Middle frontal gyrus (tissue), 1 donor: ENCODE data around the gene ZNF496.
A peak's percentile ranks its signal among the peaks of the same experiment; 100 is the strongest.
"Not testable (repeated sequence)": the region's sequence is repeated elsewhere in the genome, so short reads cannot be mapped to it uniquely, and the experiment has no call there.

Source experiments
- DNase-seq: peaks from one replicate; pipeline ENCODE4 v3.0.0-alpha.2; 2015; ENCODE audit warnings: low spot score; ENCODE audit errors: extremely low spot score

Gene ZNF496

DNA sequence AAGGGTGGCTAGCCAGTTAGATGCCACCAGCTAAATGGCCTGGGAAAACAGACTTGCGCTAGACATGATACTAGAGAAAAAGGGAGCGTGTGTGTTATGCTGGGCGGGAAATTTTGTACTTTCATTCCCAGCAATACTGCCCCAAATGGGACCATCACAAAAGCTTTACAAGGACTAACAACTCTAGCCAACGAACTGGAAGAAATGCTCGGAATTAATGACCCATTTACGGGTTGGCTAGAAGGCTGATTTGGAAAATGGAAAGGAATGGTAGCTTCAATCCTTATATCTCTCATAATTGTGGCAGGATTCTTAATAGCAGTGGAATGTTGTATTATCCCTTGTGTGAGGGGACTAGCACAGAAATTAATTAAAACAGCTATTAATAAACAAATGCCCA is 27.9 kb upstream of the ZNF496 start:
- DNase-seq: no peak

DNA sequence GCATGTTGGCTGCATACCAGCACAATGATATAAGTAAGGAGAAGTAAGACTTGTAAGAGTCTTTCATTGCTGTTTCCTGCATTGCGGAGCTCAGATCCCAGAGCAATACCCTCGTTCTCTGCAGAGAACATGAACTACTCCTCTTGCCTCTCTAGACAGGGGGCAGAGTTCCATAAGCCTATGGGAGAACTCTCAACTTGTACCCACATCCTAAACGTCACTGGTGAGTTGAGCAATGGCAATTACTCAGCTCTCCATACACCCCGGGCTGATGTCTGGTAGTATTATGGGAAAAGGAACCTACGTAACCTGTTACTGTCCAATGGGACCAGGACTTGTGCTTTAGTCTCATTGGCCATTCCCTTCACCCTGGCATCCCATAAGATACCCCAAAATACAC is 27.3 kb upstream of the ZNF496 start:
- DNase-seq: no peak

- DNase-seq: no peak
Measured at GRCh38 chr1:247357781-247358211, 26.1 kb upstream of the ZNF496 start.

DNA sequence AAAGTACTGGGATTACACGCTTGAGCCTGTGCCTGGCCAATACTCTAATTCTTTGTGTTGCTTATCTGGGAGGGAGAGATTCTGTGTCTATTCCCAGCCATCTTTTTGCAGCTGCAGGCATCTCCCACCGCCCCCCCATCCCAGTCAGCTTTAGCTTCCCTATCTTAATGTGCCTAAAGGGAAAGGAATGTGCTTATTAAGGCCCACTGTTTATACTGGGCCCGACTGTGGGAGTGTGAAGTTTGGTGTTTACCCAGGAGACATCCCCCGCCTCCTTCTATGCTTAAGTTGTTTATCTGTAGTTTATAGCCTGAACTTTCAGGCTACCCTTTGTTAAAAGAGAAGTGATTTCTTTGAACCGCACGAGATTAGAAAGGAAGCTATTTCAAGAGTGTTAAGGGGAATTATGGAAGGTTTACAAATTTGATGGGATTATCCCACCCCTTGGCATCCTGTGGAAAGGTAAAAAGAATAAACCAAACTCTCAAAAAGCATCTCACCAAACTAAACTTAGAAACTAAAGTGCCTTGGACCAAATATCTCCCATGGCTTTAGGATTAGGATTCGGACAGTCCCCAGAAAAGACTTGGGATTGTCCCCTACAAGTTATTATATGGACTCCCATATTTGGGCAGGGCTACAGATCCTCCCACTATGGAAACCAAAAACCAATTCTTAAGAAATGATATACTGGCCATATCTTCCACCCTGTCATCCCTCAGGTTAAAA is 25.5 kb upstream of the ZNF496 start:
- no peak for DNase-seq

DNA sequence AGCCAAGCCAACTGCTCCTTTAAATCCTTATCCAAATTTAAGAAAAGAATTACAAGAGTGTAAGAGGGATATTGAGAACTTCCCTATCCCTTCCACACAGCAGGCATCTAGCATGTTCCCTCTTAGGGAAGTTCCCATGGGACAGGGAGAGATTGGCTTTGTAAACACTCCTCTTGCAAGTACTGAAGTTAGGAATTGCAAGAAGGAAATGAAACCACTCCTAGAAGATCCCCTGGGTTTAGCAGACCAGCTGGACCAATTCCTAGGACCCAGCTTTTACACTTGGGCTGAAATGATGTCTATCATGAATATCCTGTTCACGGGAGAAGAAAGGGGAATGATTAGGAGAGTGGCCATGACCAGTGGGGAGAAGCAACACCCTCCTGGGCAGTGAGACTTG is 23.5 kb upstream of the ZNF496 start:
- not testable (repeated sequence) for DNase-seq

DNA sequence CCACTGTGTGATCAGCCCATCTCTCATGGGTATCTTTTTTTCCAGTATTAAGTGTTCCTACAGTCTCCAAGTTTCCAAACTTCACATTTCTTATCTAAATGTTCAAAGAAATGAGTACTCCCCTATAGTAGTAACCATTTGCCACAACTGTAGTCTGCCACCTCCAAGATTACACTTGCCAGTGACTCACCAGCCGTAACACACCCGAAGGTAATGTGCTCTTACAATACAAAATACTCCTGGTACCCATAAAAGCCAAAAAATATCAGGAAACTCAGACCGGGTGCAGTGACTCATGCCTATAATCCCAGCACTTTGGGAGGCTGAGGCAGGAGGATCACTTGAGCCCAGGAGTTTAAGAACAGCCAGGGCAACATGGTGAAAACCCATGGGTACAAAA is 20.5 kb upstream of the ZNF496 start:
- DNase-seq: no peak

GRCh38 chr1:247350587-247350986 is 18.9 kb upstream of the ZNF496 start:
- no peak for DNase-seq

GRCh38 chr1:247347477-247348222 is 16.0 kb upstream of the ZNF496 start:
- no peak for DNase-seq

GRCh38 chr1:247345881-247346280 is 14.2 kb upstream of the ZNF496 start:
- DNase-seq: no peak

- DNase-seq: no peak
Measured at GRCh38 chr1:247343801-247344200, 12.1 kb upstream of the ZNF496 start.

GRCh38 chr1:247338723-247339275 is 7.1 kb upstream of the ZNF496 start:
- DNase-seq: no peak

GRCh38 chr1:247337961-247338360 is 6.3 kb upstream of the ZNF496 start:
- no peak for DNase-seq

DNA sequence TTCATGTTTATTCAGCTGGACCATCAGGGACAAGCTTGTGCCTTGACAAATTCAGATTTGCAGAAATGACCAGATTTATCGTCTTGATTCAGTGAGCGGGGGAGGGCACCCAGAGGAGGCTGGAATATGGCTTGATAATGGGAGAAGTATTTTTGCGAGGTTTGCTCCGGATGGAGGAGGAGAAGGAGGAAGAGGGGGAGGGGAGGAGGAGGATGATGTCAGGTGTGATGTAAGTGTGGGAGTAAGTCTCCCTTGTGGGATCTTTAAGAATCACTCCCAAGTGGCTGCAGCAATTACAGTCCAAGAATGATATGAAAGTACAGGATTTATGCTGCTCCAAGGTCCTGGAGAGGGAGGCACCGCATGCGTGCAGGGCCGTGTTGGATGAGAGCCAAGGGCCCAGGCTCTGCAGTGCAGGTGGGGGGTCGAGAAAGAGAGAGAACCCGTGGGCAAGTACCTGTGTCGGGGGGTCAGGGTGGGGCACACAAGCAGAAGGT is 5.6 kb upstream of the ZNF496 start:
- no peak for DNase-seq

GRCh38 chr1:247336390-247336789 is 4.7 kb upstream of the ZNF496 start:
- no peak for DNase-seq

DNA sequence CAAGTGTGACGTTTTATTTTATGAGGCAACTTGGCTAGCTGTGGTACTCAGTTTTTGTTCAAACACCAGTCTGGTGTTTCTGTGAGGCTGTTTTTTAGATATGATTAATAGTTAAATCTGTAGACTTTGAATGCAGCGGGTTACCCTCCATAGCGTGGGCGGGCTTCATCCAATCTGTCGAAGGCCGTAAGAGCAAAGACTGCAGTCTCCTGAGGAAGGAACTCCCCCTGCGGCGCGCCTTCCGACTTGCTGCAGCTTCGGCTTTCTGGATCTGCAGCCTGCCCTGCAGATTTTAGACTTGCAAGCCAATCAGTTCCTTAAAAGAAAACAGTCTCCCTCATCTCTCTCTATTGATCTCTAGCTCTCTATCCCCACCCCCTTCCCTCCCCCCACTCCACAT is 4.2 kb upstream of the ZNF496 start:
- DNase-seq: no peak

- DNase-seq: no peak
Measured at GRCh38 chr1:247334378-247335133, 2.9 kb upstream of the ZNF496 start.

DNA sequence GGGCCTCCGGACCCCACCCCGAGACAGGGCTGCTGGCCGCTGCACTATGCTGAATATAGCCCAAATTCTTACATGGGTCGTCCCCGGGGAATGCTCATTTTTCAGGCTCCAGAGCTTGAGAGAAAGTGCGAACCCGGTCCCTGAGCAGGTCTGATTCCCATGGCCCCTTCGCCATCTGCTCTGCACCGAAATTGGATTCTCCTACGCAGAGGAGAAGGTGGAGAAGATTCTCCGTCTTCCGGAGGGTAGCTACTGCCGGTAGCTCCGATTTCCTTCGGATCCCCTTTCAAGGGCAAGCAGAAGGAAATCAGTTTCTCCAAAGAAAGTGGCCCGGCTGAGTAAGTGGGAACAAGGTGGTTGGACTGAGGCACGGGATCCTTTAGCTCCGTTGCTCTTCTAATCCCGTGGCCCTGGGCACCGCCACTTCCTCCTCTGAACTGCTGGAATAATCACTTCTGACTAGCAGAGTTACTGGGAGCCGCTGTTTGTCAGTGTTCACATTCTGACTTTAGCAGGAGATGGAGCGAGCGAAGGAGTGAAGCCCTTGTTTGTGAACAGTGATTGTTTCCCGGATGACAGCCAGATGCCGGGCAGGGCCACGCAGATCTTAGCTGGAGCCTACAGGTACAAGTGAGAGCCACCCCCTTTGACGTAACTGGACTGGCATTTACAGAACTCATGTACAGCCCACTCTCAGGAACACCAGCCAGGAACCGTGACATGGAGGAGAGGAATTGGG is 1.1 kb upstream of the ZNF496 start:
- peak; percentile 21 for DNase-seq

DNA sequence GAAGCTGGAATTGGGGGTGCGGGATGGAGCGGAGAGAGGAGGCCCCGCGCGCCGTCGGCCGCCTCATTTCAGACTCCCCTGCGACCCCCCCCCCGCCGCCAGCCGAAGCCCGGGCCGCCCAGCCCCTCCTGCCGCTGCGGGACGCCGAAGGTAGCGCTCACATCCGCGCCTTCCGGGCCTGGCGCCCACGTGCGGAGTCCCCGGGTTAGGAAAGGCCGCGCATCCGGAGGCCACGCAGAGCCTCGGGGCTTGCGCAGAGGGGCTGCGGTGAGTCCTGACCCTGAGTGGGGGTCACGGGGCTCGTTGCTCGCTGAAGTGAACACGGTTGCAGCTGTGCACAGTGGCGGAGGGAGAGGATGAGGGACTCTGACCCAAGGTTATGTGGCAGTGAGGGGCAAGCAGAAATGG is 552 bp upstream of the ZNF496 start:
- DNase-seq: no peak

GRCh38 chr1:247331172-247331524 is 519 bp downstream of the ZNF496 start:
- DNase-seq: peak; percentile 24

DNA sequence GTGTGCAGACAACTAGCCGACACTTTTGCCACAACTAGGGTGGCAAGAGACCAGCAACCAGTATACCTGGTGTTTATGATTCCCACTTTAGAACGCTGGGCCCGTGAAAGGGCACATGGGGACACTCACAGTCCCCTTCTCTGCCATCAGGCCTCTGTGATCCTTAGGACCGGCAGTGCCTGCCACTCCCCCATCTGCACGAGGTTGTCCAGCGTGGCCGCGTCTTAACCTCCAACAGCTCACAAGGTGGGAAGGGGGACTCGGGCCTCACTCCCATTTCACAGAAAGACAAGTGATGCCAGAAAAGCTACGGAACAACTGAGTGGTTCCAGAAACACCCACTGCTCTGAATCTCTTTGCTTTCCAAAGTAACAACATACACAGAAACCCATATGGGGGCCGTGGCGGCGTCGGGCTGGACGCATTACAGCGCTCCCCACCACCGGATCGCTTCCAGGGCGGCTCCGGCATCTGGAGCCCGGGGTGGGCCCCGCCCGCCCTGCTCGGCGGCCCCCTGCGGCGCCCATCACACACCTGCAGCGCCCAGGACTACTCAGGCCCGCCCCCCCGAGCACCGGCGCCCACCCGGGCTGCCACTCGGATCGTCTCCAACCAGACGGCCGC is 1.0 kb downstream of the ZNF496 start:
- DNase-seq: no peak
